ENCODE data around the gene SGO2. TPM values are rescaled to one million over a fixed set of nuclear protein-coding genes. Genes with fewer than 3 reads are reported as not detected.

The SGO2 gene
- total RNA-seq, 1 donor from 2014 or later: 0.96 TPM

DNA sequence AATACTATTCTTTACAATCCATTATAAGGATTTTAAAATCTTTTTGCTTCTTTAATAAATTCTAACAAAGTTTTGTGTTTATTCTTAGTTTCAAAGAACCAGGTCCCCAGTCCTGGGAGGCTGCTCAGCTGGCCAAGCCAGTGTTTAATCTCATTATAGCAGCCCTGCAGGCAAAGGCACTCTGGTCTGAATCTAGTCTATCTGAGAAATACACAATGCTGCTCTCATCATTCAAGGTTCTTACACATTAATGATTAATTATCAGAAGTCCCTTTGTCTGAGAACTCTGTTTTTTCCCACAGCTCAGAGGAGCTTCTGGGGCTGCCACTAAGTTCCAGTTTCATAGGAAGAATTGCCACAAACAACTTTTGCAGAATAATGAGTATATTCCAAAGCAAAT is 43.8 kb upstream of the SGO2 start:
- H3K36me3 ChIP-seq: peaks cover 5 to 12% of the 10 kb centered on the region in 2 donors
- intact Hi-C loops (cut with DNase I): no loop called here
- H3K9me3 ChIP-seq: no peaks in the 10 kb centered on the region
- no peaks in the 10 kb centered on the region for H3K4me1 ChIP-seq
- TF ChIP-seq, protein P1, sequence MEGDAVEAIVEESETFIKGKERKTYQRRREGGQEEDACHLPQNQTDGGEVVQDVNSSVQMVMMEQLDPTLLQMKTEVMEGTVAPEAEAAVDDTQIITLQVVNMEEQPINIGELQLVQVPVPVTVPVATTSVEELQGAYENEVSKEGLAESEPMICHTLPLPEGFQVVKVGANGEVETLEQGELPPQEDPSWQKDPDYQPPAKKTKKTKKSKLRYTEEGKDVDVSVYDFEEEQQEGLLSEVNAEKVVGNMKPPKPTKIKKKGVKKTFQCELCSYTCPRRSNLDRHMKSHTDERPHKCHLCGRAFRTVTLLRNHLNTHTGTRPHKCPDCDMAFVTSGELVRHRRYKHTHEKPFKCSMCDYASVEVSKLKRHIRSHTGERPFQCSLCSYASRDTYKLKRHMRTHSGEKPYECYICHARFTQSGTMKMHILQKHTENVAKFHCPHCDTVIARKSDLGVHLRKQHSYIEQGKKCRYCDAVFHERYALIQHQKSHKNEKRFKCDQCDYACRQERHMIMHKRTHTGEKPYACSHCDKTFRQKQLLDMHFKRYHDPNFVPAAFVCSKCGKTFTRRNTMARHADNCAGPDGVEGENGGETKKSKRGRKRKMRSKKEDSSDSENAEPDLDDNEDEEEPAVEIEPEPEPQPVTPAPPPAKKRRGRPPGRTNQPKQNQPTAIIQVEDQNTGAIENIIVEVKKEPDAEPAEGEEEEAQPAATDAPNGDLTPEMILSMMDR (IDR thresholded peaks at IDR 0.05): no peak
- no peaks in the 10 kb centered on the region for H3K27me3 ChIP-seq
- no peak for DNase-seq (ENCODE audit: low spot score in 2 of 2)
- H3K27ac ChIP-seq: no peak overlapping the region
- no peak overlapping the region for H3K4me3 ChIP-seq

DNA sequence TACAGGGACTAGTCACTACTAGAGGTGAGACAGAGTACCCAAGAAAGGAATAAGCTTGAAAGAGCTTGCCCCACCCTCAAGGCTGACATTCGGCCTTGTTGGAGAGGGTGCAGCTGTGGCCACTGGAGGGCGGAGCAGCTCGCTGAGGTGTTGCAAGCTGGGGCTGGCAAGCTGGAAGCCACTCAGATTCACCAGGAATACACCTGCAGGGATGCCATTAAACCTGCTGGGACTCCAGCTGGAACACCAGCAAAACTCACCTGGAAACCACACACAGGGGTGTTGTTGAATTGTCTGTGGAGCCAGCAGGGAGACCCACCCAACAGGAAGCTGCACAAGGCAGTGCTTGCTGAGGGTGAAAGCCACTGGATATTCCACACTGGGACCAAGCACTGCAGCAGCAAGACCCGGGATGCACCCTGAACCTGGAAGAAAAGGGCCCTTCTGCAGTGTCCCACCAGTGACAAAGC is 42.2 kb upstream of the SGO2 start:
- Histone ChIP-seq H3K4me3 (no peak overlapping the region), H3K27me3 (no peaks in the 10 kb centered on the region), H3K36me3 (no peaks in the 10 kb centered on the region), H3K9me3 (no peaks in the 10 kb centered on the region), H3K4me1 (no peaks in the 10 kb centered on the region), H3K27ac (no peak overlapping the region)
- DNase-seq (ENCODE audit: low spot score in 2 of 2): no peak
- TF ChIP-seq, protein P1 (IDR thresholded peaks at IDR 0.05): no peak
- intact Hi-C loops (cut with DNase I): no loop called here

DNA sequence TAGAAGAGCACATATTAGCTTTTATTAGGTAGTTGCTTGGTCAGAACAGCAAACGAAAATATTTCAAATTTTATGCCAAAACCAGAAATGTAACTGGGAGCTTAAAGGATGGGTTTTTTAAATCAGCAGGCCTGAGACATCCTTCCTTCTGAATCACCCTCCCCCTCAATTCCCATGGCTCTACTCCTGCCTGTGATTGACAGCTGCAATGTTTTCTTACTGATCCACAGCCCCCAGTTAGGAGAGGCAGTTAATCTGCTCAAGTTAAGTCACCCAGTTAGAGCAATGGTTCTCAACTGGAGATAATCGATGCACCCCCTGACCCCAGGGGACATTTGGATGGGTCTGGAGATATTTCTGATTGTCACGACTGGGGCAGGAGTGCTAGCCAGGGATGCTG is 41.1 kb upstream of the SGO2 start:
- DNase-seq (ENCODE audit: low spot score in 2 of 2): no peak
- Histone ChIP-seq H3K27me3 (no peaks in the 10 kb centered on the region), H3K27ac (no peak overlapping the region), H3K4me1 (no peaks in the 10 kb centered on the region), H3K36me3 (peaks cover 5 to 6% of the 10 kb centered on the region in 2 donors), H3K4me3 (no peak overlapping the region), H3K9me3 (no peaks in the 10 kb centered on the region)
- TF ChIP-seq, protein P1 (IDR thresholded peaks at IDR 0.05): no peak
- intact Hi-C loops (cut with DNase I): no loop called here

DNA sequence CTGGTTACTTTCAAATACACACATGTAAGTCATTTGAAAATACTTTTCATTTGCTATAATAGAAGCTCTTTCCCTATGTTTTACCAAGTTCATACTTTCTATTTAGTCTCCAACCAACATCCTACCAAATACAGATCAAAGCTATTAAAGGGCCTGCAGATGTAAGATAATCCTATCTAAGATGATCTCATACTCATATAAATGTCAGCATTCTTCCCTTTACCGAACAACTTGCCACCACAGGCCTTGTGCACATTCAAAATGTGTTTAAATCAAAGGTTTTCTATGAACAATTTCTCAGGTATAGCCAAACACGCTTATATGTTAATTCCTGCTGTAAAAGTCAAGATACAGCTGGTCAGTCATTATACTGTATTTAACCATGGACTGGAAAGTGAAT is 39.5 kb upstream of the SGO2 start:
- intact Hi-C loops (cut with DNase I): no loop called here
- no peaks in the 10 kb centered on the region for H3K27me3 ChIP-seq
- TF ChIP-seq, protein P1 (IDR thresholded peaks at IDR 0.05): no peak
- no peak for DNase-seq (ENCODE audit: low spot score in 2 of 2)
- no peaks in the 10 kb centered on the region for H3K4me1 ChIP-seq
- no peak overlapping the region for H3K4me3 ChIP-seq
- no peak overlapping the region for H3K27ac ChIP-seq
- no peaks in the 10 kb centered on the region for H3K9me3 ChIP-seq
- peaks cover 19 to 22% of the 10 kb centered on the region in 2 donors for H3K36me3 ChIP-seq

DNA sequence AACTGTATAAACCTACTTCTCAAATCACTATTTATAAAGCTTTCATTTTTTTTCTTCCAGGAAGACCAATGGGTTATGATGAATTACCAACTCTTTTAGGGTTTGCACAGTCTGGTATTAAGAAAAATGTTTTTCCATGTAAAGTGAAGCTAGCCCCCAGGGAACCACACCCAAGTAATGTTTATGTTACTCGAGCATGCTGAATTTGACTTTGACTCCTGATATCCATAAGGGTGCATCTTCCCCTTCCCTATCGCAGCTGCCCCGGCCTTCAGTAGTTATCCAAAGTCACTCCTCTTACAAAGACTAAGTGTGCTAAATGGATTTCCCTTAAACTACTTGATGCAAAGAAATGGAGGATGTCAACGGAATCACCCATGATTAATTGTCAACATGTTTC is 37.8 kb upstream of the SGO2 start:
- Histone ChIP-seq H3K27me3 (no peaks in the 10 kb centered on the region), H3K27ac (no peak overlapping the region), H3K4me1 (no peaks in the 10 kb centered on the region), H3K36me3 (peaks cover 28 to 37% of the 10 kb centered on the region in 2 donors), H3K9me3 (no peaks in the 10 kb centered on the region), H3K4me3 (no peak overlapping the region)
- intact Hi-C loops (cut with DNase I): no loop called here
- TF ChIP-seq, protein P1 (IDR thresholded peaks at IDR 0.05): no peak
- DNase-seq (ENCODE audit: low spot score in 2 of 2): no peak

DNA sequence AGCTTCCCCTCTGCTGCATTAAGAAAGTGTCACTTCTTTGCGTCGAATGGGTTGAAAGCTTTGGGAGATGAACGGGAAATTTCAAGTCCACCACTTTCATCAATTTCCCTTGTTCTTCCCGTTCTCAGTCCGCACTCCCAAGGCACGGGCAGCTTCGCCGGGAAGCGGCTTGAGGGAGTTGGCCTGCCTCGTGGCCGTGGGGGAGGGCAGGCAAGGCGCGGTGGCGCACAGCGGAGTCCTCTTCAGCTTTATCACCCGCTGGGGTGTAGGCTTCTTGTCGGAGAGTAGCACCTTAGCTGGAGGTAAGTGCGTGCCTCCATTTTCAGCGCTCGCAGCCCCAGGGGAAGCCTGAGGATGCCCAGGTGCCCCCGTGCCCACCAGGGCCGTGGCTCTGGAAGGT is 36.0 kb upstream of the SGO2 start:
- DNase-seq (ENCODE audit: low spot score in 2 of 2): no peak
- intact Hi-C loops (cut with DNase I): no loop called here
- H3K36me3 ChIP-seq: peaks cover 34 to 49% of the 10 kb centered on the region in 2 donors

More for the DNA sequence above, 36.0 kb upstream of the SGO2 start:
- H3K4me3 ChIP-seq: no peak overlapping the region
- no peak overlapping the region for H3K27ac ChIP-seq
- no peaks in the 10 kb centered on the region for H3K4me1 ChIP-seq
- no peaks in the 10 kb centered on the region for H3K9me3 ChIP-seq
- TF ChIP-seq, protein P1 (IDR thresholded peaks at IDR 0.05): no peak
- no peaks in the 10 kb centered on the region for H3K27me3 ChIP-seq
